HEK293 (cell line): ENCODE data around the gene PLPP6.

Experiments used
- HOXA7 ChIP-seq: sonication (generic); formaldehyde crosslinking; IDR thresholded peaks from 2 replicates; pipeline ENCODE4 v1.8.1; 2022; ENCODE audit warnings: missing genetic modification reagents, borderline replicate concordance
- OSR2 ChIP-seq: fragments of 450-650 bp; formaldehyde crosslinking; IDR thresholded peaks from 2 replicates; pipeline ENCODE4 v1.5.1; 2016; ENCODE audit warnings: missing biosample characterization, missing genetic modification characterization
- PRDM1 ChIP-seq: fragments of 450-650 bp; formaldehyde crosslinking; IDR thresholded peaks from 2 replicates; pipeline ENCODE4; 2016; ENCODE audit warnings: missing biosample characterization, missing genetic modification characterization
- TCF7L2 ChIP-seq: IDR thresholded peaks from 2 replicates; pipeline ENCODE4 v1.6.1; 2011; ENCODE audit warnings: low read depth, mild to moderate bottlenecking, inconsistent platforms, low read length, moderate library complexity, borderline replicate concordance
- ZNF202 ChIP-seq: fragments of 450-650 bp; formaldehyde crosslinking; IDR thresholded peaks from 2 replicates; pipeline ENCODE4 v1.5.1; 2016; ENCODE audit warnings: missing biosample characterization, missing genetic modification characterization, borderline replicate concordance
- ZNF404 ChIP-seq: fragments of 450-650 bp; formaldehyde crosslinking; IDR thresholded peaks from 2 replicates; pipeline ENCODE4 v1.5.1; 2017; ENCODE audit warnings: missing biosample characterization, missing genetic modification characterization
- ZNF837 ChIP-seq: fragments of 450-650 bp; formaldehyde crosslinking; IDR thresholded peaks from 2 replicates; pipeline ENCODE4 v1.5.1; 2016; ENCODE audit warnings: missing biosample characterization, missing genetic modification characterization
- TF ChIP-seq, protein P1 (sequence below): fragments of 450-650 bp; formaldehyde crosslinking; IDR thresholded peaks from 2 replicates; pipeline ENCODE4 v1.5.1; 2017; ENCODE audit warnings: missing biosample characterization, missing genetic modification characterization
- TF ChIP-seq, protein P2 (sequence below): fragments of 450-650 bp; formaldehyde crosslinking; IDR thresholded peaks from 2 replicates; pipeline ENCODE4 v1.5.1; 2016; ENCODE audit warnings: missing biosample characterization, missing genetic modification characterization

DNA sequence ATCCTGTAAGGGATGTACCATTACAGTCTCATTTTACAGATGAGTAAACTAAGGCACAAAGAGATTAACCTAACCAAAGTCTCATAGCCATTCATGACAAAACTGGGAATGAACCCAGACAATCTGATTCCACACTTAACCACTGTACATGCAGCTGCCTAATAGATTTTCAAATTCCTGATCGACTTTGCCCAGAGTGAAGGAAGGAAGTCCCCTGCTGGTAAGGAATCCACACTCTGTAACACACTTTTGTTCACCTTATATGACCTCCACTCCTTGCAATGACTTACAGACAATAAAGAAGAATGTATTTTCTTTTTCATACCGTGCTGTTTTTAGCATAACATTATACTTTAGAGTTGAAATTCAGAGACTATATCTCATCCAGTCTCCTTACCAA is 31.3 kb upstream of the PLPP6 start:
- TF ChIP-seq, protein P1, sequence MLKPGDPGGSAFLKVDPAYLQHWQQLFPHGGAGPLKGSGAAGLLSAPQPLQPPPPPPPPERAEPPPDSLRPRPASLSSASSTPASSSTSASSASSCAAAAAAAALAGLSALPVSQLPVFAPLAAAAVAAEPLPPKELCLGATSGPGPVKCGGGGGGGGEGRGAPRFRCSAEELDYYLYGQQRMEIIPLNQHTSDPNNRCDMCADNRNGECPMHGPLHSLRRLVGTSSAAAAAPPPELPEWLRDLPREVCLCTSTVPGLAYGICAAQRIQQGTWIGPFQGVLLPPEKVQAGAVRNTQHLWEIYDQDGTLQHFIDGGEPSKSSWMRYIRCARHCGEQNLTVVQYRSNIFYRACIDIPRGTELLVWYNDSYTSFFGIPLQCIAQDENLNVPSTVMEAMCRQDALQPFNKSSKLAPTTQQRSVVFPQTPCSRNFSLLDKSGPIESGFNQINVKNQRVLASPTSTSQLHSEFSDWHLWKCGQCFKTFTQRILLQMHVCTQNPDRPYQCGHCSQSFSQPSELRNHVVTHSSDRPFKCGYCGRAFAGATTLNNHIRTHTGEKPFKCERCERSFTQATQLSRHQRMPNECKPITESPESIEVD (tag by site-specific recombination): no peak
- TF ChIP-seq ZNF404 (tag by site-specific recombination) (no peak), HOXA7 (CRISPR knock-in tag) (no peak), ZNF837 (tag by site-specific recombination) (no peak), PRDM1 (no peak), TCF7L2 (no peak), OSR2 (no peak), ZNF202 (tag by site-specific recombination) (no peak)
- TF ChIP-seq, protein P2, sequence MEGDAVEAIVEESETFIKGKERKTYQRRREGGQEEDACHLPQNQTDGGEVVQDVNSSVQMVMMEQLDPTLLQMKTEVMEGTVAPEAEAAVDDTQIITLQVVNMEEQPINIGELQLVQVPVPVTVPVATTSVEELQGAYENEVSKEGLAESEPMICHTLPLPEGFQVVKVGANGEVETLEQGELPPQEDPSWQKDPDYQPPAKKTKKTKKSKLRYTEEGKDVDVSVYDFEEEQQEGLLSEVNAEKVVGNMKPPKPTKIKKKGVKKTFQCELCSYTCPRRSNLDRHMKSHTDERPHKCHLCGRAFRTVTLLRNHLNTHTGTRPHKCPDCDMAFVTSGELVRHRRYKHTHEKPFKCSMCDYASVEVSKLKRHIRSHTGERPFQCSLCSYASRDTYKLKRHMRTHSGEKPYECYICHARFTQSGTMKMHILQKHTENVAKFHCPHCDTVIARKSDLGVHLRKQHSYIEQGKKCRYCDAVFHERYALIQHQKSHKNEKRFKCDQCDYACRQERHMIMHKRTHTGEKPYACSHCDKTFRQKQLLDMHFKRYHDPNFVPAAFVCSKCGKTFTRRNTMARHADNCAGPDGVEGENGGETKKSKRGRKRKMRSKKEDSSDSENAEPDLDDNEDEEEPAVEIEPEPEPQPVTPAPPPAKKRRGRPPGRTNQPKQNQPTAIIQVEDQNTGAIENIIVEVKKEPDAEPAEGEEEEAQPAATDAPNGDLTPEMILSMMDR (tag by site-specific recombination): no peak
